GM18520 (cell line): Measurements from ENCODE around the gene RAB11FIP4.

Source experiments
- ATAC-seq: cut with Tn5 transposase; IDR thresholded peaks from one replicate; pipeline ENCODE4 v1.9.1; 2021; ENCODE audit not compliant: unreplicated experiment

Gene RAB11FIP4

DNA sequence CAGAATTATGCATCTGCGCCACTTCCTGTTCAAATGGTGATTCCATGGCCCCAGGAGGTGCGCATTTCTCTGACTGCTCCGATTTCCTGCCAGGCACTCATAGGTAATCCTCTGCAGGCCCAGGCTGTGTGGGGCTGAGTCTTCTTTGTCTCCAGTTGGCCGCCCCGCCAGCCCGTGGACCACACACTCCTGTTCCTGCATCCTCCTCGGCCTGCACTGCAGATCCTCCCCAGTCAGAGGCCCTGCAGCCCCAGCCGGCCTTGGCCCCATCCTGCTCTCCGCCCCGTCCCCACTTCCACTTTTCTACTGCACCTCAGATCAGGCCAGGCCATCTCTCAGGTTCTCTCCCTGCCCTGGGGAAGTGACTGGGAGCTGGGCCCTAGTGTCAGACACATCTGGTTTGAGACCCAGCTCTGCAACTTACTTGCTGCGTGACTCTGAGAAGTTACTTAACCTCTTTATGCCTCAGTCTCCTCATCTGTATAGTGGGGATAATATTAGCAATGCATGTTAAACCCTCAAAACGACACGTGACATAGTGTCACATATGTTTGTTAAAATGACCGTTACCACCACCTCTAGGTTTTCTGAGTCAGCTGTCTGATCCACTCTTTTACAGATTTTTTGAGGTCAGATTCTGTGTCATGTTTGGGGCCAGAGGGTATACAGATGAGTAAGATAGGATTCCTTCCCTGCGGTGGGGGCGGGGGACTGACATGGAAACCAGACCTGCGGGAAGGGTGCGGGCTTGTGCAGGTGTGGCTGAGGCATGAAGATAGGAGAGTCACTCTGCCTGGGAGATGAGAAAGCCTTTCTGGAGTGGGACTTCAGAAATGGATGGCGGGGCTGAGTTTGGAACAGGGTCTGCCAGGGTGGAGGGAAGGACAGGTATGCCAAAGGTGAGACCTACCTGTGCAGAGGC, 12.8 kb downstream of the RAB11FIP4 start:
- no peak for ATAC-seq

- no peak for ATAC-seq
Measured at GRCh38 chr17:31405890-31406371, 14.5 kb downstream of the RAB11FIP4 start.

- no peak for ATAC-seq
Measured at GRCh38 chr17:31408586-31408985, 17.1 kb downstream of the RAB11FIP4 start.

DNA sequence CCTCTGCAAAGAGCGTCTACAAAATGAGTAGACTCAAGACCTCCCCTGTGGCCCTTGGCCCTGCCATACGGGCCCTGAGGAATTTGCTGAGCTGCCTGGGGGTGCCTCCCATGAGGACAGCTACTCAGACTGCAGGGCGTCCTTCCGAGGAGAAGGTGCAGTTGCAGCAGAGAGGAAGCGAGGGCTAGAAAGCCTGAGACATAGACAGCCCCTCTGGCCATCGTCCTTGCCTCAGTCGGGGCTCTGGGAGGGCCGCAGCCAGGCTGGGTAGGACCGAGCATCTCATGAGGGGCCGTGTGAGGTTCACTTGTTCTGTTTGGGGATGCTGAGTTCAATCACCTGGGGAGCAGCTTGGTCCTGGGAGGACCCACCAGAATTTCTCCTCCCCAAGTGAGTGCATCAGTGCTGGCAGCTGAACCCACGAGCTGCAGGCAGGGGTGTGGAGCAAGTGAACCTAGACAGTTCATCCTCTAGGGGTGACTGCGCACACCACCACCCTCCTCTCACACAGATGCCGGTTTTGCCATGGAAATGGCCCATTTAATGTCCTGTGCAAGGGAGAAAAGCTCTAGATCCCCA, 20.3 kb downstream of the RAB11FIP4 start:
- ATAC-seq = no peak

- ATAC-seq = no peak
Measured at GRCh38 chr17:31412511-31412910, 21.0 kb downstream of the RAB11FIP4 start.

- ATAC-seq = no peak
Measured at GRCh38 chr17:31413081-31413799, 21.8 kb downstream of the RAB11FIP4 start.

DNA sequence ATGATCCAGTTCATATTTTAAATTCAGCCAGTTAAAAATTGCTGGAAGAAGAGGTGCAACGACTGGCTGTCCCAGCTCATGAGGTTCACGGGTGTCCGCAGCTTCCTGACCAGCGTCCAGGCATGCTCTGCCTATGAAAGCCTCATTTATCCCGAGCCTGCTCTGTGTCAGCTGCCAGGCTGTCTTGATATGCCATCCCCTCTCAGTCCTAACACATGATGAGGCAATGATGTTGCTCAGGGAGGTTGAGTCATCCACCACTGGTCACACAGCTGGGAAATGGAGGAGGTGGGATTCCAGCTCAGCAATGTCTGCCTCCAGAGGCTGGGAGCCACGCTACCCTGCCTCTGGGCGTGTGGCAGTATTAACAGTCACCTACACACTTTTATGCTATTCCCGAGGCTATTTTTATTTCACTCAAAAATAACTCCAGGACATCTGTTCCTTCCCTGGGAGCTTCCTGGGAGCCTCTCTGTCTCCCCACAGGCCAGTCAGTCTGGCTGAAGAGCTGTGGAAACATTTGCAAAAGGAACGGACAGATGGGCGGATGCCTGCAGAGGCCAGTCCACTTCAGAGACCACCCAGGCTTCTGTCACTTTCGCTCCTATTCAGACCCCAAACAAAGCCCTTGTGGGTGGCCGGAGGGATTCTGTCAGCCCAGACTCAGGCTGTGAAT, 22.5 kb downstream of the RAB11FIP4 start:
- no peak for ATAC-seq

DNA sequence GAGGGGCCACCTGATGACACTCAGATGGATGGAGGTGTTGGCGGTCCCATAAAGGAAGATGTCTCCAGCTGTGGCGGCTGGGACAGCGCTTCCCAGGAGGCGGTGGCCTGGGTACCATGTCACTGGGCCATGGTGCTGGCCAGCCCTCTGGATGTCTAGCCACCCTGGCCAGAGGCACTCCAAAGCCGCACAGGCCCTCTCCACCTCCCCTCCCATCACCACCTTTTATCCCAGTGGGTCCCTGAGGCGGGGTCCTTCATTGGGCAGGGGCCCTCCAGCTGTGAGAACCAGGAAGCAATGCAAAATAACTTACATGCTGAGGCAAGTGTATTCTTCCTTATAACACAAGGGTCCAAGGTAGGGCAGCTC, 23.1 kb downstream of the RAB11FIP4 start:
- ATAC-seq = no peak

DNA sequence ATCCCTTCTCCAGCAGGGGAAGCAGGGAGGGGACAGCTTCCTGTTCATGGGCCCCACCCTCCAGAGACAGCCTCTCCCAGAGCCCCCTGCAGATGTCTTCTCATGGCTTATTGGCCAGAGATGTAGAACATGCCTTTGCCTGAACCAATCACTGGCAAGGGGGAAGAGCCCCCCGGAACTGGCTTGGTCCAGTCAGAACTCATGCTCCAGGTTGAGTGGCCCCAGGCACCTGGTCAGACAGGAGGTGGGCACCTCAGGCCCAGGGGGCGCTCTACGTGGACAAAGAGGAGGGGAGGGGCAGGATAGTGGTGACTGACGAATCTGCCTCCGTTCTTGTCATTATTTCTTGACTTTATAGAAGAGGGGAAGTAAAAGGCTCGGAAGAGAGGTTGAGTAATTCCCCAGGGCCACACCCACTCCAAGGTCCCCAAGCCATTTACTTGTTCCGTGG, 23.6 kb downstream of the RAB11FIP4 start:
- ATAC-seq = no peak

DNA sequence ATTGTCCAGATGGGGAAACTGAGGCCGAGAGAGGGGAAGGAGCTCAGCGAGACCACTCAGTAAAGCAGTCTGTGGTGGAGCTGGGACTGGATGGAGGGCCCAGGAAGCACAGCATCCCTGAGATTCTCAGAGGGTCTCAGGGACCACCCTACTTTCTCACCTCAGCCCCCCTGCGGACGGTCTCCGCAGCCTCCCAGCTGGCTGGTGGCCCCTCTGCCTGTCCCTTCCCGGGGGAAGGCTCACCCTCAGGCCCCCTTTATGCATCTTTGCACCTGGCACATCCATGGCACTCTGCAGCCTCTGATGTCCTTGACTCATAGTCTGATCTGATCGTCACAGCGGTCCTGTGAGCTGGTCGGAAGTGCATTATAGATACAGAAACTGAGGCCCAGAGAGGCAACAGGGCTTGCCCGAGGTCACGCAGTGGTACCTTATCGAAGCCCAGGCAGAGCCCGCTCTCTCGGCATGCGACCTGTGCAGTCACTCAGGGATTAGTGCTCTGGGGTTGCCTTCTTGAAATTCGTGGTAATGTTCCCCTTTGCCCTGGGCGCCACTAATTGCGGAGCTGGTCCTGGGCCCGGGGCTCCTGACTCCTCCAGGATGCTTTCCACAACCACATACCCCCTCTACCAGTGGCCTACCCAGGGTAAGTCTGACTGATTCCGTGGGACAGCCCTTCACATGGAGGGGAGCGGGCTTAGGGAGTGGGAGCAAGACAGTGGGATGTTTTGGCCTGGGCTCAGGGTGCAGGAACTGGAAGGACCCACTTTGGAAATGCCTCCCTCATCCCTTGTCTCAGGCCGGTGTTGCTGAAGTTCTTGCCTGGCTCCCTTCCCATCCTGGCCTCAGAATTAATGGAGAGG, 24.4 kb downstream of the RAB11FIP4 start:
- no peak for ATAC-seq

DNA sequence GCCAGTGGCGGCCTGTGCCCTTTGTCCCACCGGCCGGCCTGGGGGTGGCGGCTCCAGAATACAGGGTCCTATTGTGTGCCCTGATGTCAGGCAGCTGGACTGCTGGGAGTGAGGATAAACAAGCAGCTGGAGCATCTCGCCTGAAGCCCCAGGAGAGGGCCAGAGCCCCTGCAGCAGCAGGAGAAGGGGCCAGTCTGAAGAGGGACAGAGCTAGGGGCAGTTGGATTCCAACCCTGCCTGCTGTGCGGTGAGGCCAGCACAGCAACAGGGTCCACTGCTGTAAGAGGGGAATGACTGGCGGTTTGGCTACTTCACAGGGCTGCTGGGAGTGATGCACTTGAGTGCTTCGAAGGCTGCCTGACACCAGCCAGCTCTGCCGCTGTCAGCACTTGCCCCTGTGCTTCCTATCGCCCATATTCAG, 25.0 kb downstream of the RAB11FIP4 start:
- ATAC-seq = no peak

- ATAC-seq = no peak
Measured at GRCh38 chr17:31417051-31417792, 25.7 kb downstream of the RAB11FIP4 start.

- no peak for ATAC-seq
Measured at GRCh38 chr17:31418773-31419350, 27.4 kb downstream of the RAB11FIP4 start.

GRCh38 chr17:31422443-31422842, 31.0 kb downstream of the RAB11FIP4 start:
- ATAC-seq = no peak

- no peak for ATAC-seq
Measured at GRCh38 chr17:31424944-31425281, 33.4 kb downstream of the RAB11FIP4 start.

GRCh38 chr17:31425282-31426040, 34.0 kb downstream of the RAB11FIP4 start:
- ATAC-seq = no peak

GRCh38 chr17:31427684-31428083, 36.2 kb downstream of the RAB11FIP4 start:
- no peak for ATAC-seq

DNA sequence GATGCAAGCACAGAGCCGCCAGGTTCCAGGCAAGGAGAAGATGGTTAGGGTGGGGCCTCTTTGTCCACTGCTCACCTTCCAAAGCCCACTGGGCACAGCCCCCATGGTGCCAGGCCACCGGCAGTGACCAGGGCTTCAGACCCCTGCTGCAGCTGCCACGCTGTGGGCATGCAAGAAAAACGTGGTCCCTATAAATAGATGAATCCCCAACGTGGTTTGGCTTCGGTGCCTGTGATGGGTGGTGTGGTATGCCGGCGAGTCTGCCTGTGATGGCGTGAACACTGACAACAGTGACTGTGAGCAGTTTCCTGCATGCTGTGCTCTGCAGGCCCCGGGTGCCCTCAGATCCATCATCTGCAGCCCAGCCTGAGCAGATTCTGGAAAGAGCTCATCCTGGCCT, 36.6 kb downstream of the RAB11FIP4 start:
- no peak for ATAC-seq
